ENCODE results near the gene ATXN7L1.

DNA sequence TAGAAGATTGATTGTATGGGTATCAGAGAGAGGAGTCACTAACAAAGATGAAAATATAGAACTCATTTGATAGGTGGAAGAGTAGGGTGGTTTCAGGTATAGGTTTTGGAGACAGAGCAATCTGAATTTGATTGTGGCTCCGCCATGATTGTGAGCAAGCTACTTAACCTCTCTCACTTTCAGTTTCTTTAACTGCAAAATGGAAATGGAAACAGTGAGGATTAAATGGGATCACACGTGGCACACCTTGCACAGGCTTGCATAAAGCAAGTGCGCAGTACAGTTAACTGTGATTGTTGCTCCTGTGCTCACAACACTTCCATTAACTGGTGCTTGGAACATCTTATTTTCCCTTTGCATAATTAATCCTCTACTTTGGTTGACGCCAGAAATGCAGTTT, 54.9 kb downstream of the ATXN7L1 start:
- TF ChIP-seq, protein P1, sequence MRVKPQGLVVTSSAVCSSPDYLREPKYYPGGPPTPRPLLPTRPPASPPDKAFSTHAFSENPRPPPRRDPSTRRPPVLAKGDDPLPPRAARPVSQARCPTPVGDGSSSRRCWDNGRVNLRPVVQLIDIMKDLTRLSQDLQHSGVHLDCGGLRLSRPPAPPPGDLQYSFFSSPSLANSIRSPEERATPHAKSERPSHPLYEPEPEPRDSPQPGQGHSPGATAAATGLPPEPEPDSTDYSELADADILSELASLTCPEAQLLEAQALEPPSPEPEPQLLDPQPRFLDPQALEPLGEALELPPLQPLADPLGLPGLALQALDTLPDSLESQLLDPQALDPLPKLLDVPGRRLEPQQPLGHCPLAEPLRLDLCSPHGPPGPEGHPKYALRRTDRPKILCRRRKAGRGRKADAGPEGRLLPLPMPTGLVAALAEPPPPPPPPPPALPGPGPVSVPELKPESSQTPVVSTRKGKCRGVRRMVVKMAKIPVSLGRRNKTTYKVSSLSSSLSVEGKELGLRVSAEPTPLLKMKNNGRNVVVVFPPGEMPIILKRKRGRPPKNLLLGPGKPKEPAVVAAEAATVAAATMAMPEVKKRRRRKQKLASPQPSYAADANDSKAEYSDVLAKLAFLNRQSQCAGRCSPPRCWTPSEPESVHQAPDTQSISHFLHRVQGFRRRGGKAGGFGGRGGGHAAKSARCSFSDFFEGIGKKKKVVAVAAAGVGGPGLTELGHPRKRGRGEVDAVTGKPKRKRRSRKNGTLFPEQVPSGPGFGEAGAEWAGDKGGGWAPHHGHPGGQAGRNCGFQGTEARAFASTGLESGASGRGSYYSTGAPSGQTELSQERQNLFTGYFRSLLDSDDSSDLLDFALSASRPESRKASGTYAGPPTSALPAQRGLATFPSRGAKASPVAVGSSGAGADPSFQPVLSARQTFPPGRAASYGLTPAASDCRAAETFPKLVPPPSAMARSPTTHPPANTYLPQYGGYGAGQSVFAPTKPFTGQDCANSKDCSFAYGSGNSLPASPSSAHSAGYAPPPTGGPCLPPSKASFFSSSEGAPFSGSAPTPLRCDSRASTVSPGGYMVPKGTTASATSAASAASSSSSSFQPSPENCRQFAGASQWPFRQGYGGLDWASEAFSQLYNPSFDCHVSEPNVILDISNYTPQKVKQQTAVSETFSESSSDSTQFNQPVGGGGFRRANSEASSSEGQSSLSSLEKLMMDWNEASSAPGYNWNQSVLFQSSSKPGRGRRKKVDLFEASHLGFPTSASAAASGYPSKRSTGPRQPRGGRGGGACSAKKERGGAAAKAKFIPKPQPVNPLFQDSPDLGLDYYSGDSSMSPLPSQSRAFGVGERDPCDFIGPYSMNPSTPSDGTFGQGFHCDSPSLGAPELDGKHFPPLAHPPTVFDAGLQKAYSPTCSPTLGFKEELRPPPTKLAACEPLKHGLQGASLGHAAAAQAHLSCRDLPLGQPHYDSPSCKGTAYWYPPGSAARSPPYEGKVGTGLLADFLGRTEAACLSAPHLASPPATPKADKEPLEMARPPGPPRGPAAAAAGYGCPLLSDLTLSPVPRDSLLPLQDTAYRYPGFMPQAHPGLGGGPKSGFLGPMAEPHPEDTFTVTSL (CRISPR knock-in tag; IDR thresholded peaks at IDR 0.05; ENCODE audit: borderline replicate concordance) = no peak
- TF ChIP-seq EP300 (IDR thresholded peaks at IDR 0.05; ENCODE audit: low read depth in 2 of 2, low read length in 2 of 2) (no peak), EP300 (CRISPR knock-in tag; IDR thresholded peaks at IDR 0.05; ENCODE audit: borderline replicate concordance) (no peak), TARDBP (CRISPR knock-in tag; IDR thresholded peaks at IDR 0.05) (no peak), GATAD1 (CRISPR knock-in tag; IDR thresholded peaks at IDR 0.05) (no peak), ZNF33B (CRISPR knock-in tag; IDR thresholded peaks at IDR 0.05) (no peak), NR2C2 (CRISPR knock-in tag; IDR thresholded peaks at IDR 0.05; ENCODE audit: borderline replicate concordance) (no peak)
- TF ChIP-seq, protein P2, sequence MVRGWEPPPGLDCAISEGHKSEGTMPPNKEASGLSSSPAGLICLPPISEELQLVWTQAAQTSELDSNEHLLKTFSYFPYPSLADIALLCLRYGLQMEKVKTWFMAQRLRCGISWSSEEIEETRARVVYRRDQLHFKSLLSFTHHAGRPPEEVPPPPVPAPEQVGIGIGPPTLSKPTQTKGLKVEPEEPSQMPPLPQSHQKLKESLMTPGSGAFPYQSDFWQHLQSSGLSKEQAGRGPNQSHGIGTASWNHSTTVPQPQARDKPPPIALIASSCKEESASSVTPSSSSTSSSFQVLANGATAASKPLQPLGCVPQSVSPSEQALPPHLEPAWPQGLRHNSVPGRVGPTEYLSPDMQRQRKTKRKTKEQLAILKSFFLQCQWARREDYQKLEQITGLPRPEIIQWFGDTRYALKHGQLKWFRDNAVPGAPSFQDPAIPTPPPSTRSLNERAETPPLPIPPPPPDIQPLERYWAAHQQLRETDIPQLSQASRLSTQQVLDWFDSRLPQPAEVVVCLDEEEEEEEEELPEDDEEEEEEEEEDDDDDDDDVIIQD (CRISPR knock-in tag; IDR thresholded peaks at IDR 0.05; ENCODE audit: low read depth) = no peak
- TF ChIP-seq, protein P3, sequence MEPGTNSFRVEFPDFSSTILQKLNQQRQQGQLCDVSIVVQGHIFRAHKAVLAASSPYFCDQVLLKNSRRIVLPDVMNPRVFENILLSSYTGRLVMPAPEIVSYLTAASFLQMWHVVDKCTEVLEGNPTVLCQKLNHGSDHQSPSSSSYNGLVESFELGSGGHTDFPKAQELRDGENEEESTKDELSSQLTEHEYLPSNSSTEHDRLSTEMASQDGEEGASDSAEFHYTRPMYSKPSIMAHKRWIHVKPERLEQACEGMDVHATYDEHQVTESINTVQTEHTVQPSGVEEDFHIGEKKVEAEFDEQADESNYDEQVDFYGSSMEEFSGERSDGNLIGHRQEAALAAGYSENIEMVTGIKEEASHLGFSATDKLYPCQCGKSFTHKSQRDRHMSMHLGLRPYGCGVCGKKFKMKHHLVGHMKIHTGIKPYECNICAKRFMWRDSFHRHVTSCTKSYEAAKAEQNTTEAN (CRISPR knock-in tag; conservative IDR thresholded peaks at IDR 0.05) = no peak
